Measurements from ENCODE around the gene BAD.

BAD gene

DNA sequence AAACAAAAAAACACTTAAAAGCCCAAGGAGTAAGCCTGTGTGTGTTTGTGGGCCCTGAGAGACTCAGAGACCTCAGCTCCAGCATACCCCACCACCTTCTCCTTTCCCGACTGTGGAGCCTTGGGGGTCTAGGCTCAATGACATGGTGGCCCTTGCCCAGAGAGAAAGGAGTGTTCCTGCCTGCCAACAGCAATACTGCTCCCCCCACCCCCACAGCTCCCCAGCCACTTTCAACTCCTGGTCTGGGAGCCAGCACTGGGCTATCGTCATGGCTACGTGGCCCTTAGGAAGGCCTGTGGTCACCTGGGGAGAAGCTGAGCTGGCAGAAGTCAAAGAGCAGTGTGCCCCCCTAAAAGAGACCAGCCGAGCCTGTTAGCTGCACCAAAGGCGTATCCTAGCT, 40.4 kb downstream of the BAD start:
- DNase-seq (ENCODE audit: low read depth), result no peak

DNA sequence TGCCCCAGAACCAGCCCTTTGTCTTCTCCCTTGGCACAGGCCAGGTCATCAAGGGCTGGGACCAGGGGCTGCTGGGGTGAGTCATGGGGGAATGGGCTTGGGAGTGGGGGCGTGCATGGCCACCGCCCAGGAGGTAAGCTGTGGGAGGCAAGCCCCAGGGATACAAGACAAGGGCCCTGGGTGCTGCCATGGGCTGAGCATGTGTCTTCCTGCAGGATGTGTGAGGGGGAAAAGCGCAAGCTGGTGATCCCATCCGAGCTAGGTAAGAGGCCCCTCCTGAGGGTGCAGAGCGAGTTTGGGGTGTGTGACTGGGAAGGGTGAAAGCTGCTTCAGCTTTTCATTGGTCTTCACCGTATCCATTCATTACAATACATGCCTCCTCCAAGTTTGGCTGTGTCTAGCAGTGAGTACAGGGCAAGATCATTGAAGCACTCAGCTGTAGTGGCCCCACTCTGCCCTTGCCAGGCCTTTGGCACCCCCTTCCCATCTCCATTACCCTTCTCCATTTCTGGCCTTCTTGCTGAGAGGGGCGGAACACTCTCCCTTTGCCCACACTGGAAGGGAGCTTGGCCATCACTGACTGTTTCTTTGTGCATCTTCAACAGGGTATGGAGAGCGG, 41.1 kb downstream of the BAD start:
- DNase-seq (ENCODE audit: low read depth), result no peak

DNA sequence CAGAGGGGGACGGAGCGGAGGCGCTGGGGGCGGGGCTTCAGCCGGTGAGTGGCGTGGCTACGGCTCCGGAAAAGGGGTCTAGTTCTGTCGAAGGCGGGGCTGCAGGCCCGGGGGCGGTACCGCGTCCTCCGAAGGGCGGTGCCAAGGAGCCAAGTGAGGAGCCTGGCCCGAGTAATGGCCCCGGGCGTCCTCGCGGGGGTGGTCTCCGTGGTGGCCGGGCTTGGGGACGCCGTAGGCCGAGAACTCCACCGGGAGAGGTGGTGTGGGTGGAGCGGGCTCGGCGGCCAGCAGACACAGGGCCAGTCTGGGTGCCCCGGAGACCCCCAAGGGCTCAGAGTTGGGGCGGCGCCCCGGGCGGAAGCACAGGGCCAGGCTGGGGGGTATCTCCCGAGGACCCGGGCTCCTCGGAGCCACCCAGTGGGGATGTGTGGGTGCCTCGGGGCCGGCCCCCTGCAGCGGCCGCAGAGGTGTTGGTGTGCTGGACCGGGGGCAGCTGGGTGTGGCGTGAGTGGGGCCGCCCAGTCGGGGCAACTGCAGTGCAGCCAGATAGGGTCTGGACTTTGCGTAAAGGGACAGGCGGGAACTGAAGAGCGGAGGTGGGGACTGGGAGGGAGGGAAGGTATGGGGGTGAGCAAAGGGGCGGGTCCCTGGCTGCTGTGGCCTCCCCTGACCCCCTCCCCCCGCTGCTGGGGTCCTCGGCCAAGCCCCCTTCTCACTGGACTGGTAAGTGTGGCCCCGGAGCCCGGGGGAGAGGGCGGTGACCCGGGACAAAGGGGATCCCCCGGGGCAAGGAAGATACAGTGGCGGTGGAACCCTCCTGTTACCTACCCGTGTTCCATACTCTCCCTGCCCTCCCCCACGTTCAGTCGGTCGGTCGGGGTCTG, 42.7 kb downstream of the BAD start:
- DNase-seq (ENCODE audit: low read depth), result peak; percentile 96

DNA sequence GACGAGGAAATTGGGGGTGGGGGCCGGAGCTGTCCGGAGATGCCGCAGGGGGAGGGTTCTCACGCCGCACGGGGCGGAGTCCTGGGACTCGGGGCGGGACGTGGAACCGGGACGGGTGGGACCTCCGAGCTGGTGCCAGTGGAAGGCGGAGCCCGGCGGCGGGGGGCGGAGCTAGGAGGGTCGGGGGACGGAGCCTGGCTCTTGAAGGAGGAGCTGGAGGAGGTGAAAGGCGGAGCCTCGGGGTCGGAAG, 43.3 kb downstream of the BAD start:
- no peak for DNase-seq (ENCODE audit: low read depth)

DNA sequence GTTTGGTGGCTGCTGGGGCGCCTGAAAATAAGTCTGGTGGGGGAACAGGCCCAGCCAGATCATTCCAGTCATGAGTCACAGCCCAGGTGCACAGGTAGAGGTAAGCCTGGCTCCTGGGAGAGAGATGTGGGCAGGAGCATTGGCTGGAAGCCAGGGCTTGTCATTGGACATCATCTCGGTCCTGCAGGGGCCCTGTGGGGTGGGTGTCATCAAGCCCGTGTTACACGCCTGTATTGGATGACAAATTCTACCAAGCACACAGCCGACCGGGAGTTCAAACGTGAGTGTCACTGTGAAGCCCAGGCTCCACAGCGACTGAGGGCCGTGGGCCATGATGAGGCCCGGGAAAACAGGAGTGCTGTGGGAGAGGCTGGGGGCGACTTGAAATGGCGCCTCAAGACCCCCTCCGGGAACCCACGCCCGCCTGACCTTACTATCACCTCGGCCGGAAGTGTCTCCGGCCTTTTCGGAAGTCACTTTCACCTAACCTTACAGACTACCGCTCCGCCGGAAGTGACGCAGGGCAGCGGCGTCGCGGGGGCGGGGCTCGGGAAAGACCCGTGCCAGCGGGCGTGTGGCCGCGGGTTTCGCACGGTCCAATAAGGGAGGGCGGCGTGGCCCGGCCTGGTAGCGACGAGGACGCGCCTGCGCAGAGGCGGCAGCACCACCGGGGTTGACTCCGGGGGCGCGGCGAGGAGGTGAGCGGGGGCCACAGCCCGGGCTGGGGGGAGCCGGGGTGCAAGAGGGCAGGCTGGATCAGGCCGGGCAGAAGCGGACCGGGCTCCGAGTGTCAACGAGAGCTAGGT, 43.8 kb downstream of the BAD start, which contains the start of gene FKBP2:
Gene FKBP2, plus strand, starts transcription at position 661 of the 806 bp plus-strand sequence. CDS start 1,293 bp downstream, outside the sequence.
- DNase-seq (ENCODE audit: low read depth), result peak; percentile 79

DNA sequence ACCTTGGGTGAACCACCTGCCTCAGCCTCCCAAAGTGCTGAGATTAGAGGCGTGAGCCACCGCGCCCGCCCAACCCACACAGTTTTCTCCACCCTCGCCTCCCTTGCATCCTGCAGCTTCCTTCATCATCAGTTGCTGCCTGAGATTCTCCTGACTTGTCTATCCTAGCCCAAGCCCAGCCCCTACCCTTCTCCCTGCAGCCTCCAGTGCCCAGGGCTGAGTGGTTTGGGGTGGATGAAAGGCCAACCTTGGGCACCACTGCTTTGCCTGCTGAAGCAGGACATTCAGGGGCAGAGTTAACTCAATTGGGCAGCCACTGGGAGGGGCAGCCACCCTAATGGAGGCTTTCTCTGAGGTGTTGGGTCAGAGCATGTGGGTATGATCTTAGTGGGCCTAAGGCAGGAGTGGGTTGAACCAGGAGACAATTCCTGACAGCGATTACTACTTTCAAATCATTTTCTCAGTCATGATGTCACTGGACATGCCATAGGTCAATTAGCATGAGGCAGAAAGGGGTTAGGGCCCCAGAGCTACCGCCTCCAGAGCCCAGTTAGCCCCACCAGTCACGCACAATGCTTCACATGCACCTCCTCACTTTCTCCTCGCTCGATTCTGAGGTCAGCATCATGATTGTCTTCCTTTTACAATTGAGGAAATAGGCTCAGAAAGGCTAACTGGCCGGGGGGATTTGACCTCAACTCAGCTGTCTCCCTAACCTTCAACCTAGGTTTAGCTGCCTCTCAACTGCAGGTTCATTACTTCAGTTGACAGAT, 44.6 kb downstream of the BAD start:
- DNase-seq (ENCODE audit: low read depth), result no peak

DNA sequence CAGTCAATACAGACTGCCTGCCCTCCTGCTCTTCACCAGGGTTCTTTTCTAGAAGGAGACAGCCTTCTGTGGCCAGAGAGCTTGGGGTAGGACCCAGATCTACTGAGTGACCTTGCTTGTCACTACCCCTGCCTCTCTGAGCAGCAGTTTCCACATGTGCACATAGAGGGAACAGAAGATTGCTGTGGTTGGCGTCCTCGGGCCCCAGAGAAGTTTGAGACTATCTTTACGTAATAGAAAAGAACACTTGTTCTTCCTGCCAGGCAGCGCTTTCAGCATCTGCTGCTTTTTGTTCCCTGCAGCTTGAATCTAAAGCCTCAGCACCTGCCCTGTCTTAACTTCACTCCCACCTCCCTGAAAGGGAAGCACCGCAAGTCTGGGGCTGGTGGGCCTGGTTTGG, 45.5 kb downstream of the BAD start:
- no peak for DNase-seq (ENCODE audit: low read depth)

DNA sequence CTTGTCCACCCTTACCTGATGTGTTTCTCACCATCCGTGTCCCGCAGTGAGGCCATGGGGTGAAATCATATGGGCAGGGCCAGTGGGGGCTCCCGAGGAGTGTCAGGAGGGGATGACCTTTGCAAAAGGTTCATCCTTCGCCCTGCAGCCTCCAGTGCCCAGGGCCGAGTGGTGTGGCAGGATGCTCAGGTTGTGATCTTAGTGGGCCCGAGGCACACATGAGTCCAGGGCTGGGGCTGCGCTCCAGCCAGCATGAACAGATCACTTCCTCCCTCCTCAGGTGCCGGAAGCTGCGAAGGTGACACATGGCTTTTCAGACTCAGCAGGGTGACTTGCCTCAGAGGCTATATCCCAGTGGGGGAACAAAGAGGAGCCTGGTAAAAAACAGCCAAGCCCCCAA, 46.4 kb downstream of the BAD start:
- no peak for DNase-seq (ENCODE audit: low read depth)

DNA sequence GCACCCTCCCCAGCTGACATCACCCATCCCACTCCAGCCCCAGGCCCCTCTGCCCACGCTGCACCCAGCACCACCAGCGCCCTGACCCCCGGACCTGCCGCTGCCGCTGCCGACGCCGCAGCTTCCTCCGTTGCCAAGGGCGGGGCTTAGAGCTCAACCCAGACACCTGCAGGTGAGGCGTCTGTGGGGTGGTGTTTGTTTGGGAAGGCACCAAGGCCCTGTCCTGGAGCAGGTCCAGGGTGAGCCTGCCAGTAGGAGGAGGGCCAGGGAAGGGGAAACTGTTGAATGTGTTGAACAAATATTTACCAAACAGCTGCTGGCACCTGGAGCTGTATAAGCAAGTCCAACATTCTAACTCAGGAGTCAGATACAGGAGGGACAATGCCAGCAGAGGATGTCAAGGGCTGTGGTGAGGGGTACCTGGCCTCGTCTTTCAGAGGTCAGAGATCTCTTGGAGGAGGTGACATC, 46.9 kb downstream of the BAD start:
- DNase-seq (ENCODE audit: low read depth), result no peak

DNA sequence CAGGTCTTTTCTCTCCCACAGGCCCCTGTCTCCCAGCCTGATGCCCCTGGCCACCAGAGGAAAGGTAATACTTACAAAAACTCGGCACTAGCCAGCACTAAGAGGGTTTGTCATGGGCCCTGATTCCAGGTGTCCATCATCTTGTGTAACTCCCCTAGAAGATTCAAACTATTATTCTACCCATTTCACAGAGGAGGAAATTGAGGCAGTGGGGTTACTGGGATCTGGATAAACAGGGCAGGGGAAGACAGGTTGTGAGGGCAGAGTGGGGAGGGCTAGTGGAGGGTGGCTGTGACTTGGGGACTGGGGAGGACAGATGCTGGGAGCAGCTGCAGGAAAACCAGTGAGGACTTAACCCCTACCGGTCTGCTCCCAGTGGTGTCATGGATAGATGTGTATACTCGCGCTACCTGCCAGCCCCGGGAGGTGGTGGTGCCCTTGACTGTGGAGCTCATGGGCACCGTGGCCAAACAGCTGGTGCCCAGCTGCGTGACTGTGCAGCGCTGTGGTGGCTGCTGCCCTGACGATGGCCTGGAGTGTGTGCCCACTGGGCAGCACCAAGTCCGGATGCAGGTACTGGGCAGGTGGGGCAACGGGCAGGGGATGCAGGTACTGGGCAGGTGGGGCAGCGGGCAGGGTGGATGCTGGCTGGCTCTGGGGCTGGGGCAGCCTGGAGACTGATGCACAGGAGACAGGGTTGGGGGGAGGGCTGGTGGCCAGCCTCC, 48.9 kb downstream of the BAD start:
- DNase-seq (ENCODE audit: low read depth), result no peak

DNA sequence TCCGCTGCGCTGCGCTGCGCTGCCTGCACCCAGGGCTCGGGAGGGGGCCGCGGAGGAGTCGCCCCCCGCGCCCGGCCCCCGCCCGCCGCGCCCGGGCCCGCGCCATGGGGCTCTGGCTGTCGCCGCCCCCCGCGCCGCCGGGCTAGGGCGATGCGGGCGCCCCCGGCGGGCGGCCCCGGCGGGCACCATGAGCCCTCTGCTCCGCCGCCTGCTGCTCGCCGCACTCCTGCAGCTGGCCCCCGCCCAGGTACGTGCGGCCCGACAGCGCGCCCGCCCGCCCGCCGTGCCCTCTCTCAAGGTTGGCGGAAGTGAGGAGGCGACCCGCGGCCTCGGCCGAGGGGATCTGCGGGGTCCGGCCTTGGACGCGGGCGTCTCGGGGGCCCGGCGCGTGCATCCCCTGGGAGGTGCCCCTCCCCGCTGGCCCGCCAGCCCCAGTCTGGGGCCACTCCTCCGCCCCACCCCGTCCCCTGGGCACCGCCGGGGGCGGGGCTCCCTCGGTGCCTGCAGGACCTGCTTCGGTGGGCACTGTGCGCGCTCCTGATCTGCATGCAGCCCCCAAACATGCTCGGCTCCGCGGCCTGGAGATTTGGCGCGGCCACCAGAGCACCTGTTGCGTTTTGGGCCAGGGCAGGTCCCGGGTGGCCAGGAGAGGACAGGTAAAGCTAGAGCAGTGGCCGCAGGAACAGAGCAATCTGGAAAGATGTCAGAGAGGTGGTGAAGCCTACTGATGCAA, 49.7 kb downstream of the BAD start:
- DNase-seq (ENCODE audit: low read depth), result no peak

DNA sequence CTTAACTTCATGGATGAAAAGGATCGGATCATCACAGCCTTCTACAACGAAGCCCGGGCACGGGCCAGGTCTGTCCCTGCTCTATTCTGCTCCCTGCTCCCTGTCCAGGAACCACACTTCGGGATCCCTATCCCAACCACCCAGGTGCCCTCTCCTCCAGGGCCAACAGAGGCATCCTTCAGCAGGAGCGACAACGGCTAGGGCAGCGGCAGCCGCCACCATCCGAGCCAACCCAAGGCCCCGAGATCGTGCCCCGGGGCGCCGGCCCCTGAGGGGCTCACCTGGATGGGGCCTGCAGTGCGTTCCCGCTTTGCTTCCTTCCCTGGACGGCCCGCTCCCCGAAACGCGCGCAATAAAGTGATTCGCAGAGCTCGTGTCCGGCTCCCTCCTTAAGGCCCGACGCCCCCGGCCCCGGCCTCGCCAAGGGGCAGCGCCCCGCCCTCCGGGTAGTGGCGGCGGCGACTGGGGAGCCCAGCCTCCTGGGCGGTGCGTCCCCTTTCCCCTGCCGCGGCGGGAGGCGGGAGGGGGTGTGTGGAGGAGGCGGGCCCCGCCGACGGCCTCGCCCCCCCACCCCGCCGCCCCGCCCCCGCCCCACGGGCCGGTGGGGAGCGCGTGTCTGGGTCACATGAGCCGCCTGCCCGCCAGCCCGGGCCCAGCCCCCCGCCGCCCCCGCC, 50.4 kb downstream of the BAD start, which contains the start of gene VEGFB:
Gene VEGFB, plus strand, starts transcription at position 672 of the 674 bp plus-strand sequence. CDS start 250 bp downstream, outside the sequence.
- DNase-seq (ENCODE audit: low read depth), result no peak

DNA sequence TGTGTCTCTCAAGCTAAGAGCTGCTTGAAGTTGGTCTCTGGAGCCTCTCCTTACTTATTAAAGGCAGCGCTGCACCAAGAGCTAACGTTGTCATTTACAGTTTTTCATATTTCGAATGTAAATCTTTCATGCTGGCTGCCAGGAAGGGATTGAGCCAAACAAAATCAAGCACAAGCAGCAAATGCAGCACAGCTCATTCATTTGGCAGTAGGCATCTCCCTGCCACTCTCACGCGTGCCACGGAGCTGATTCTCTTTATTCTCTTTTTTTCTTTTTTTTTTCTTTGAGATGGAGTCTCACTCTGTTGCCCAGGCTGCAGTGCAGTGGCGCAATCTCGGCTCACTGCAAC, 51.5 kb downstream of the BAD start:
- no peak for DNase-seq (ENCODE audit: low read depth)

DNA sequence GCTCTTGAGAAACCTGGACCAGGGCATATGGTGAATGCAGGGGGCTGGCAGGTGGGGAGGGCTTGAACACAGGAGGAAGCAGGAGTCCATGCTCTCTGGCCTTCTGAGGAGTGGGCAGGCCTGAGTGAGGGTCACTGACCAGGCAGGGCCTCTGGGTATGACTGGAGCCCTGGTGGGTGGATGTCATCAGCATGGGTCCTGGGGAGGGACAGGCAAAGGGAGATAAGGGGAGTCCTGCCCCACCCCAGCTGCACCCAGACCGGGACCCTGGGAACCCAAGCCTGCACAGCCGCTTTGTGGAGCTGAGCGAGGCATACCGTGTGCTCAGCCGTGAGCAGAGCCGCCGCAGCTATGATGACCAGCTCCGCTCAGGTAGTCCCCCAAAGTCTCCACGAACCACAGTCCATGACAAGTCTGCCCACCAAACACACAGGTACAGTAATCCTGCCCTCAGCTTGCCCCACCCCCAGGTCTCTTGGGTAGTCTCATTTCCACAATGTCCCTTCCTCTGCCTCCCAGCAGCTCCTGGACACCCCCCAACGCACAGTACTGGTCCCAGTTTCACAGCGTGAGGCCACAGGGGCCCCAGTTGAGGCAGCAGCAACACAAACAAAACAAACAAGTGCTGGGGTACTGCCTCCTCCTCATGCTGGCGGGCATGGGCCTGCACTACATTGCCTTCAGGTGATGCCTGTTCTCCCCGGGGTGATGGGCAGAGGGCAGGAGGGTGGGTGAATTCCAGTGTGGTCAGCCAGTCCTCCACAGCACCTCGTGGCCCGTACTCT, 52.1 kb downstream of the BAD start:
- DNase-seq (ENCODE audit: low read depth), result no peak

DNA sequence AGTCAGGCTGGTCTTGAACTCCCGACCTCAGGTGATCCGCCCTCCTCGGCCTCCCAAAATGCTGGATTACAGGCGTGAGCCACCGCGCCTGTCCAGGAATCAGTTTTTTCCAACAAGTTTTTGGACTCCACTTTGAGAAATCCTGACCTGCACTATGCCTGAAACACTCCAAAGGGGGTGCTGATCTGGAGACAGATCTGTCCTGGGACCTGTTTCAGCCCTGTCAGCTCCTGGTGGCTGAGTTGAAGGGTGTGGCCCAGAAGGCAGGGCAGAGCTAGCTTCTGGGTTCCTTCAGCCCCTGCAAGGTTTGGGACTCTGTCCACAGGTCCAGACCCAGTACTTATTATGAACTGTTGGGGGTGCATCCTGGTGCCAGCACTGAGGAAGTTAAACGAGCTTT, 52.9 kb downstream of the BAD start:
- no peak for DNase-seq (ENCODE audit: low read depth)

DNA sequence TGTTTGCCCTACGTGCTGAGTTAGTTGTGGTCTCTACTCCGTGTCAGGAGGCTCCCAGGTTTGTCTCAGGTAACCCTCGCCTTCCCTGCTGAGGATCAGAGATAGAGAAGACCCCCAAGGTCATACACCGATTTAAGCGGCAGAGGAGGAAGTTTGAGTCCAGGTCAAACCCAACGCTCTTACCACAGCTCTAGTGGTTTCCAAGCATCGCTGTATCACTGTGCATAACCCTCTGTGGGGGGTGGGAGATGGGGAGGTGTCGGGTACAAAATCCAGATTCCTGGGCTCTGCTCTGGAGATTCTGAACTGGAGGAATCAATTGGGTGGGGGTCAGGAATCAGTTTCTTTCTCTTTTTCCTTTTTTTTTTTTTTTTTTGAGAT, 53.5 kb downstream of the BAD start:
- DNase-seq (ENCODE audit: low read depth), result no peak

DNA sequence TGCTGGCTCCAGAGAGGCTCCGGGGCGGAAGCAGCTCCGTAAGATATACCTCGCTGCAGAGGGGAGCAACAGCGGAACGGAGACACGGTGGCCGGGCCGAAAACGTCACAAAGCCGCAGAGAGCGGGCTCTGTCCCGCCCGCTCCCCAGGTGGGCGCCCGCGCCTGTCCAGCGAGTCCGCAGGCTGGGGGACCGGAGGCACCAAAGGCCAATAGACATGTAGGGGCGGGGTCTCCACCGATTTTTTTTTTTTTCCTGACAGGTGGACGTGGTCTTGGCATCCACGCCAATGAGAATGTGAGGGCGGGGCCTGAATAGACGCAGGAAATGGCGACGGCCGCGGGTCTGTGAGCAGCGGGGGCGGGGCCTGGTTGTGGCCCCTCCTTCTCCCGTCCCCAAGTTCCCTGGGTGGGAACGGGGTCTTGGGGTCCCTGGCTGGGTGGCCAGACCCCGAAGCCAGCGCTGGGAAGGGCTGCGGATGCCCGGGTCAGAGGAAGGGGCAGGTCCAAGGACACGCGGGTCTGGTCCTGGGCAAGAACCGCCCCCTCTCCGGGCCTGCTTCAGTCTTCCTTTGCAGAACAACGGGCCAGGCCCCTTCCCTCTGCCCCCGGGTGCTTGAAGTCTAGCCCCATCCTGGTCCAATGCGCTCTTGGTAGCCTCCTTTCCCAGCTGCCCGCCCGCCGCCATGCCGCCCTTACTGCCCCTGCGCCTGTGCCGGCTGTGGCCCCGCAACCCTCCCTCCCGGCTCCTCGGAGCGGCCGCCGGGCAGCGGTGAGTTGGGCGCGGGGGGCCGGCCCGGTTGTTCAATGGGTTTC, 54.1 kb downstream of the BAD start, which contains the start of gene DNAJC4:
Gene DNAJC4, plus strand, starts transcription at position 378 of the 814 bp plus-strand sequence. Its CDS starts 307 bp downstream, at position 685.
- no peak for DNase-seq (ENCODE audit: low read depth)

DNA sequence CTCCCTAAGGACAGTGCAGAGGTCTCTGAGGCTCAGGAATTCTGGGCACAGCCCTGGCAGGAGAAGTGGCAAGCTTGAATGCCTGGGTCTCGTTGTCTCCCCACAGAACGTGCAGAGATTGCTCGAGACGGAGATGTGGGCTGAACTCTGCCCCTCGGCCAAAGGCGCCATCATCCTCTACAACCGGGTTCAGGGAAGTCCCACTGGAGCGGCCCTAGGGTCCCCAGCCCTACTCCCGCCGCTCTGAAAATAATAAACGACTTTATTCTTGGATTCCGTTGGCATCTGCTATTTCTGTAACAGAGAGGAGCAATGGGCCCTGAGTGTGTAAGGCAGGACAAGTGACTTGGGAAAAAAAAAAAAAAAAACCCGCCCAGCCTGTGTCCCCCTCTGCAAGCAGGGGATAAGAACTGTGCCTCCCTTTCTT, 54.7 kb downstream of the BAD start:
- no peak for DNase-seq (ENCODE audit: low read depth)
